Upper lobe of left lung (tissue), 6 donors: ENCODE data around the gene MUC16. TPM values are rescaled to one million over a fixed set of nuclear protein-coding genes. Genes with fewer than 3 reads are reported as not detected.
"Not testable (repeated sequence)": the region's sequence is repeated elsewhere in the genome, so short reads cannot be mapped to it uniquely, and the experiment has no call there.

Experiments
- ATAC-seq, 2 donors: fragments of 200-7000 bp; cut with Tn5 transposase; one replicate each; pipeline ENCODE4 v1.9.1; 2022; ENCODE audit warnings: mild to moderate bottlenecking in 2 of 2, moderate library complexity in 2 of 2; ENCODE audit not compliant: low FRiP score in 2 of 2
- DNase-seq, 2 donors: peaks; one replicate each; pipeline ENCODE4 v3.0.0-alpha.2; 2019 to 2020
- H3K27ac ChIP-seq, 4 donors: fragments of 200-600 bp; sonication (generic); one replicate each; pipeline ENCODE4 v1.5.1; 2016 to 2019
- H3K27me3 ChIP-seq, 4 donors: fragments of 200-600 bp; sonication (generic); one replicate each; pipeline ENCODE4 v1.5.1; 2017 to 2019
- H3K36me3 ChIP-seq, 4 donors: fragments of 200-600 bp; sonication (generic); one replicate each; pipeline ENCODE4 v1.5.1; 2016 to 2019
- H3K4me1 ChIP-seq, 4 donors: fragments of 200-600 bp; sonication (generic); one replicate each; pipeline ENCODE4 v1.5.1; 2018 to 2019
- H3K4me3 ChIP-seq, 4 donors: fragments of 200-600 bp; sonication (generic); one replicate each; pipeline ENCODE4 v1.5.1; 2017 to 2019; ENCODE audit warnings: mild to moderate bottlenecking in 2 of 4, moderate library complexity in 1 of 4
- H3K9me3 ChIP-seq, 4 donors: fragments of 200-600 bp; sonication (generic); one replicate each; pipeline ENCODE4 v1.5.1; 2018 to 2019
- CTCF ChIP-seq, 6 experiments: fragments of 450-650 bp in 4 of 6; fragments of 200-600 bp in 2 of 6; sonication (generic) in 2 of 6; IDR thresholded peaks; one replicate each; pipeline ENCODE4 v1.5.1; 2016 to 2019; ENCODE audit warnings: antibody characterized with exemption in 6 of 6
- EP300 ChIP-seq, 4 donors: sonication (generic); formaldehyde crosslinking; IDR thresholded peaks; one replicate each; pipeline ENCODE4 v1.5.1; 2017; ENCODE audit warnings: antibody characterized with exemption in 4 of 4, control low read depth in 2 of 4
- POLR2A ChIP-seq, 4 donors: fragments of 450-650 bp; IDR thresholded peaks; one replicate each; pipeline ENCODE4 v1.5.1; 2016 to 2017; ENCODE audit warnings: antibody characterized with exemption in 4 of 4, mild to moderate bottlenecking in 2 of 4
- POLR2AphosphoS5 ChIP-seq, 2 donors: sonication (generic); formaldehyde crosslinking; IDR thresholded peaks; one replicate each; pipeline ENCODE4 v1.5.1; 2017; ENCODE audit warnings: antibody characterized with exemption in 2 of 2
- WGBS, 2 donors: methylation state at CpG; one replicate each; pipeline ENCODE4 v1.1.5; 2017 to 2018; 5-methylcytosine and 5-hydroxymethylcytosine counted together
- total RNA-seq, 6 donors: library from RNA; depleted of rRNA in 4 of 6; stranded (reverse); fragments of >200 nt in 4 of 6; gene quantifications; one replicate each; pipeline versions ENCODE4 v1.1.0 to v1.2.1, GENCODE V29; 2016 to 2021
- donor health status: DM: no; HTN: no; CAD: no; lungs with moderate emphysema.
- donor health status: DM: no; HTN: yes; CAD: no; lungs with severe emphysema.

The MUC16 gene
- 10 to 100 TPM in 1 of 6 donors, 1 to 10 TPM in 2, under 1 TPM in 3; 0.15 to 24.7 (median 0.82) TPM for total RNA-seq

GRCh38 chr19:9009935-9010651, at the start of gene MUC16:
Gene MUC16, minus strand, starts transcription at chr19:9010409.
- DNase-seq (no peak), ATAC-seq (peak in 1 of 2 donors; percentile 22)
- 56 to 57% methylated on average over 12 to 14 of the region's 20 CpGs for WGBS, 2 donors
- Histone ChIP-seq H3K36me3 (no peaks in the 10 kb centered on the region), H3K4me1 (no peaks in the 10 kb centered on the region), H3K4me3 (peak within 1 kb of the TSS in 1 of 4 donors; percentile 1), H3K9me3 (no peaks in the 10 kb centered on the region), H3K27ac (no peak within 1 kb of the TSS), H3K27me3 (no peaks in the 10 kb centered on the region)
- TF ChIP-seq CTCF (IDR thresholded peaks at IDR 0.05) (no peak), EP300 (IDR thresholded peaks at IDR 0.05) (no peak), POLR2A (IDR thresholded peaks at IDR 0.05) (no peak), POLR2AphosphoS5 (IDR thresholded peaks at IDR 0.05) (no peak)

- ATAC-seq: no peak
- TF ChIP-seq CTCF (IDR thresholded peaks at IDR 0.05): no peak
- TF ChIP-seq POLR2AphosphoS5 (IDR thresholded peaks at IDR 0.05): no peak
- TF ChIP-seq EP300 (IDR thresholded peaks at IDR 0.05): no peak
- TF ChIP-seq POLR2A (IDR thresholded peaks at IDR 0.05): no peak
- no peaks in the 10 kb centered on the region for H3K36me3 ChIP-seq
- H3K27me3 ChIP-seq: no peaks in the 10 kb centered on the region
- WGBS, 2 donors: 46 to 47% methylated on average over 10 to 12 of the region's 12 CpGs
- H3K4me1 ChIP-seq: no peaks in the 10 kb centered on the region
- no peaks in the 10 kb centered on the region for H3K9me3 ChIP-seq
- no peak overlapping the region for H3K4me3 ChIP-seq
- DNase-seq: no peak
- H3K27ac ChIP-seq: no peak overlapping the region
Observed at GRCh38 chr19:9058905-9059667, 48.9 kb upstream of the MUC16 start.

GRCh38 chr19:9057505-9058258, 47.5 kb upstream of the MUC16 start:
- ATAC-seq: no peak
- H3K27me3 ChIP-seq: no peaks in the 10 kb centered on the region

GRCh38 chr19:9056131-9056530, 45.9 kb upstream of the MUC16 start:
- DNase-seq, H3K4me1 ChIP-seq, H3K27ac ChIP-seq, H3K9me3 ChIP-seq, H3K27me3 ChIP-seq, H3K4me3 ChIP-seq, ATAC-seq, H3K36me3 ChIP-seq: not testable (repeated sequence)
- WGBS, 2 donors: 91 to 95% methylated on average over 9 of the region's 9 CpGs

More at GRCh38 chr19:9057505-9058258, 47.5 kb upstream of the MUC16 start:
- TF ChIP-seq EP300 (IDR thresholded peaks at IDR 0.05) (no peak), POLR2A (IDR thresholded peaks at IDR 0.05) (no peak), CTCF (IDR thresholded peaks at IDR 0.05) (no peak), POLR2AphosphoS5 (IDR thresholded peaks at IDR 0.05) (no peak)
- WGBS, 2 donors: 79 to 85% methylated on average over 4 of the region's 4 CpGs
- H3K4me3 ChIP-seq: no peak overlapping the region
- H3K27ac ChIP-seq: no peak overlapping the region
- H3K4me1 ChIP-seq: no peaks in the 10 kb centered on the region
- DNase-seq: no peak
- H3K36me3 ChIP-seq: no peaks in the 10 kb centered on the region
- no peaks in the 10 kb centered on the region for H3K9me3 ChIP-seq

- TF ChIP-seq POLR2AphosphoS5 (IDR thresholded peaks at IDR 0.05): no peak
- no peak for TF ChIP-seq EP300 (IDR thresholded peaks at IDR 0.05)
- WGBS, 2 donors: 31 to 34% methylated on average over 8 of the region's 8 CpGs
- Histone ChIP-seq H3K27me3 (no peaks in the 10 kb centered on the region), H3K4me3 (no peak overlapping the region), H3K9me3 (no peaks in the 10 kb centered on the region), H3K36me3 (no peaks in the 10 kb centered on the region), H3K27ac (no peak overlapping the region), H3K4me1 (no peaks in the 10 kb centered on the region)
- no peak for DNase-seq
- no peak for ATAC-seq
Observed at GRCh38 chr19:9054765-9055164, 44.6 kb upstream of the MUC16 start.
